ENCODE measurements around the gene GIPC3.

- TF ChIP-seq CTCF (IDR thresholded peaks at IDR 0.05) (peak; percentile 91 to 96 (median 92)), EP300 (IDR thresholded peaks at IDR 0.05) (no peak)
Measured at GRCh38 chr19:3544742-3545668, 40.3 kb upstream of the GIPC3 start.
